IPS-18c (cell line): ENCODE data around the gene FKBP5.
"Not testable (repeated sequence)": the region's sequence is repeated elsewhere in the genome, so short reads cannot be mapped to it uniquely, and the experiment has no call there.

Source experiments
- H3K4me3 ChIP-seq: 2 replicates; pipeline ENCODE4 v1.7.0; 2013; ENCODE audit warnings: low read depth, mild to moderate bottlenecking, low read length, moderate library complexity; ENCODE audit not compliant: insufficient read depth
- H3K9me3 ChIP-seq: one replicate; pipeline ENCODE4 v1.6.1; 2013; ENCODE audit warnings: mild to moderate bottlenecking, low read length, moderate library complexity; ENCODE audit not compliant: control insufficient read depth, insufficient read depth

FKBP5 gene

DNA sequence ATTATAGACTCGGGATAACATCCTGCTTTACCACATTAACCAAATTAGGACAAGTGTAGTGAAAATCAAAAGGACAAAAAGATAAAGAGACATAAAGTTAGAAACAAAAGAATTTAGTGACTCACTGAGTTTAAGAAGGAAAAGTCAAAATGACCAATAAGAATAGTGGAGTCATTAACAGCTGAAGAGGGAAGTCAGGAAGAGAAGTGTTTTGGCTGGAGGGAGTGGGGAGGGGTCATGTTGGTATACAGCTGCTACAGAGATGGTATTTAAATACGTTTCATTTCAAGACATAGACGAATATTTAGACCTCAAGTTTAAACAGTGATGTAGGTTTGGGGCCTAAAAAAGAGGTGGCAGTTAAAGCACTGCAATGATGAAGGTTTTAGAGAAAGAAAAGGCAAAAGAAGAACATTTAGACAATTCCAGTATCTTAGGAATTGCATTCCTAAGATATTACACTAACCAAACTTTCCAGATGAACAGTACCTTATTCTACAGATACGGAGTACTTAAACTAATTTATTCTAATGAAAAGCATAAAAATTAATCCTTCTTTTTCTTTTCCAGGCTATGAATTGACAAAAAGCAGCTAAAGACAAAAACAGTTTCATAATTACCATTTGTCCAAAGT lies 10.6 kb downstream of the FKBP5 start:
- H3K9me3 ChIP-seq, result no peaks in the 10 kb centered on the region
- H3K4me3 ChIP-seq, result no peak overlapping the region

- Histone ChIP-seq H3K4me3 (no peak overlapping the region), H3K9me3 (no peaks in the 10 kb centered on the region)
Measured at GRCh38 chr6:35677456-35677855, 11.3 kb downstream of the FKBP5 start.

GRCh38 chr6:35675871-35676459 lies 12.8 kb downstream of the FKBP5 start:
- no peak overlapping the region for H3K4me3 ChIP-seq
- no peaks in the 10 kb centered on the region for H3K9me3 ChIP-seq

GRCh38 chr6:35674594-35674993 lies 14.1 kb downstream of the FKBP5 start:
- H3K4me3 ChIP-seq, result no peak overlapping the region
- no peaks in the 10 kb centered on the region for H3K9me3 ChIP-seq

DNA sequence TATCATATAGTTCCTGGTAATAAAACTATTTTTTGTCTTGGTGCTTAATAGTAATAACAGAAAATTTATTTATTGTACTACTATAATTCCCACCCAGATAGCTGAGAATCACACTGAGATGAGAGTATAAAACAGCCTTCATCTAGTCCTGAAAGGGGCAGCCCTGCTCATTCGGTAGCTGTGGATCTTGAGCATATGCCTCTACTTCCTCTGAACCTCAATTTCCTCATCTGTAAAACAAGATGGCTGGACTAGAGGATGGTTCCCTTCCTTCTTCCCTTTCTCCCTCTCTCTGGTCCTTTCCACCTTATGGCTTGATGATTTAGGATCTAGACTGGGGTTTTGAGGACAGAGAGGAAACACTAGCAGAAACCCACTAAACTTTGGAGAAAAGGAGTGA lies 15.0 kb downstream of the FKBP5 start:
- no peaks in the 10 kb centered on the region for H3K9me3 ChIP-seq
- no peak overlapping the region for H3K4me3 ChIP-seq

DNA sequence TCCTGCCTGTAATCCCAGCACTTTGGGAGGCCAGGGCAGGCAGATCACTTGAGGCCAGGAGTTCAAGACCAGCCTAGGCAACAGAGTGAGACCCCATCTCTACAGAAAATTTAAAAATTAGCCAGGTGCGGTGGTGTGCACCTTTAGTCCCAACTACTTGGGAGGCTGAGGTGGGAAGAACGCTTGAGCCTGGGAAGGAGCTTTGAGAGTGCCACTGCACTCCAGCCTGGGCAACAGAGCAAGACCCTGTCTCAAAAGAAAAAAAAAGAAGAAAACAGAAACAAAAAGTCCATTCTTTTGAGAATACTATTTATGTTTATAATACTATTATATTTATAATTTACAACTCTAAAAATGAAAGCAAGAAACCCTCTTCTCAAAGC lies 15.4 kb downstream of the FKBP5 start:
- H3K9me3 ChIP-seq, H3K4me3 ChIP-seq: not testable (repeated sequence)

DNA sequence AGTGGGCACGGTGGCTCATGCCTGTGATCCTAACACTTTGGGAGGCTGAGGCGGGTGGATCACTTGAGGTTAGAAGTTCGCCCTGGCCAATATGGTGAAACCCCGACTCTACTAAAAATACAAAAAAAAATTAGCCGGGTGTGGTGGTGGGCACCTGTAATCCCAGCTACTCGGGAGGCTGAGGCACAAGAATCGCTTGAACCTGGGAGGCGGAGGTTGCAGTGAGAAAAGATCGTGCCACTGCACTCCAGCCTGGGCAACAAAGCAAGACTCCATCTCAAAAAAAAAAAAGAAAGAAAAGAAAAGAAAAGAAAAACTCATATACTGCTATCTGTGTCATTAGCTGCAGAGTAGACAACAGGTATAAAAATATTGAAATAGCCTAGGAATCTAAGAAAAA lies 18.3 kb downstream of the FKBP5 start:
- H3K4me3 ChIP-seq, H3K9me3 ChIP-seq: not testable (repeated sequence)

- H3K4me3 ChIP-seq, result no peak overlapping the region
- H3K9me3 ChIP-seq, result no peaks in the 10 kb centered on the region
Measured at GRCh38 chr6:35669451-35670045, 19.2 kb downstream of the FKBP5 start.

DNA sequence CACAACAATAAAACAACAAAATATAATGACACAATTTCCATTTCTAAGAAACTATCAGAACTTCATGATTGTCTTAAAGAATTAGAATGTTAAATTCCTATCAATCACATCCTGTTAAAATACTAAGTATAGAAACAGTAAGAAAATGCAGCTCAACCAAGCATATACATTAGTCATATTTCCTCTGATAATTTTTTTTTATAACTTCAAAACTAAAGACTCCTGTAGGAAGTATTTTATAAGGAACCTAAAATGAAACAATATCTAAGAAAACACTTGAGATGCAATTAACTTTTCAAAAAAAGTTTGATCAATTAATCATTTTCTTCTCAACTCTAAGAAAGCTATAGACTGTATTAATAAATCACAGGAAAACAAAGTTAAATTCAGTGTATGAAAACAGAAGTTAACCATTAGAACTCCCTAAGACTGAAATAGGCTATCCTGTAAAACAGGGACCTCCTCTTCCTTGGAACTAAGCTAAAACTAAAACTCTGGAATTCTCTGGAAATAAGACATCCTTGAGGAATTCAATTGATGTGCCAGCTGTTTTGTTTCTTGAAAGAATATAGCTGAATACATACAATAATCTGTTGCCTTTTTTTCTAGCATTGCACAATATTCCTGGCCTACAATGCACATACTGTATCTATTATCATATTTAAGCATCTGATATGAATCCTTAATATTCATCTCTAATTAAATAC lies 19.8 kb downstream of the FKBP5 start:
- Histone ChIP-seq H3K4me3 (no peak overlapping the region), H3K9me3 (no peaks in the 10 kb centered on the region)

- H3K4me3 ChIP-seq, result no peak overlapping the region
- H3K9me3 ChIP-seq, result no peaks in the 10 kb centered on the region
Measured at GRCh38 chr6:35668096-35668495, 20.6 kb downstream of the FKBP5 start.

DNA sequence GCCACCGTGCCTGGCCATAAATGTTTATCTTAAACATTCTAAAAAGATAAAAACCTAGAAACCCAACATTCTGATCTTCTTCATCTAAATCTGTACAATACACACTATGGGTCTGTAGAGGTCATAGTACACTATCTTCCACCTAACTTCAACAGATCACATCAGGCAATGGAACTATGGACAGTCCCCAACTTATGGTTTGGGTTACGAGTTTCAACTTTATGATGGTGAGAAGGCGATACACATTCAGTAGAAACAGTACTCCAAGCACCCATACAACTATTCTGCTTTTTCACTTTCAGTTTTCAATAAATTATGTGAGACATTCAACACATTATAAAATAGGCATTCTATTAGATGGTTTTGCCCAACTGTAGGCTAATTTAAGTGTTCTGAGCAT lies 23.1 kb downstream of the FKBP5 start:
- H3K4me3 ChIP-seq, result no peak overlapping the region
- no peaks in the 10 kb centered on the region for H3K9me3 ChIP-seq

GRCh38 chr6:35664945-35665344 lies 23.8 kb downstream of the FKBP5 start:
- Histone ChIP-seq H3K9me3 (no peaks in the 10 kb centered on the region), H3K4me3 (no peak overlapping the region)

DNA sequence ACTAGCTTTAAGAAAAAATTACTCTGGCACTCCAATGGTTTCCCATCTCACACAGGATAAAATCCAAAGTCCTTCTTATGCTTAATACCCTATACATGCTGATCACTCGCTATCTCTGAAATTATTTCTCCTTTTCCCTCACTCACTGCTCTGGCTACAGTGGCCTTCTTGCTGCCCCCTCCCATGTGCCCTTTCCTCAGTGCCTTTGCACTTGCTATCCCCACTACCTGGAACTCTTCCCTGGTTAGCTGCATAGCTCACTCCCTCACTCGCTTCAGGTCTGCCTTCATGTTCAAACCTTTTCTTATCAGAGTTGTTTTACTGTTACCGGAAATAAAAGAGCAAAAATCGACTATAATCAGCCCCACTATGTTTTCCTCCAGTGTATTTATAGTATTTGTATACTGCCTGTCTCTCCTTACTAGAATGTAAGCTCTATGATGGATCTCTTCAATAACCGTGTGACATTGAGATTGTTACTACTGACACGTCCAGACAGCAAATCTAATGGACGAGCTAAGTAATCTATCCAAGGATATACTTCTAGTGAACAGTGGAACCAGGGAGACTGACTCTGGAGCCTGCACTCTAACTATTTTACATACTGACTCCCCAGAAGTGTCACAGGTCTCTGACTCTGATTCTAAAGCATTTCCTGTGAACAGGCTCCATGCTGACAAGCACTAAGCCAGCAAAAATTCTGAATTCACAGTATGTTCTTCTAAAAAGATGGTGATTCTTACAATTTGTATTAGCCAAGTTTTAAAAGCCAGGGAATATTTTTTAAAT lies 25.1 kb downstream of the FKBP5 start:
- H3K4me3 ChIP-seq, result no peak overlapping the region

GRCh38 chr6:35662999-35663398 lies 25.7 kb downstream of the FKBP5 start:
- no peaks in the 10 kb centered on the region for H3K9me3 ChIP-seq

More for the DNA sequence above, 25.1 kb downstream of the FKBP5 start:
- no peaks in the 10 kb centered on the region for H3K9me3 ChIP-seq

GRCh38 chr6:35654883-35655282 lies 33.8 kb downstream of the FKBP5 start:
- no peaks in the 10 kb centered on the region for H3K9me3 ChIP-seq
- H3K4me3 ChIP-seq, result no peak overlapping the region

More at GRCh38 chr6:35662999-35663398, 25.7 kb downstream of the FKBP5 start:
- no peak overlapping the region for H3K4me3 ChIP-seq

DNA sequence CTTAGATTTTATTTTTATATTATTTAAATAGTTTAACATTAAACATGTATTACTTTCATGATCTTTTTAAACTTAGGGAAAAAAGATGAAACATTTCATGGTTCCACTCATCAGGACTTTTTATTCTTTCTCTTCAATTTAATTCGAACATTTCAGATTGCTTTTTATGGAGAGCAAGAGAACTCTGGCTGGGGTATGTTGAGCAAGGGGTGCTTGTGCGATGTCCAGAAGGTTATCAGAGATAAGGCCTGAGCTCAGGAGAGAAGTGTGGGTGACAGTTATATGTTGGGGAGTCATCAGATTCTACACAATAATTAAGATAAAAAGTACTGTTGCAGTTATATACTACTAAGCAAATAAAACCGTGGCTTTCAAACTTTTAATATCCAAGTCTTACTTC lies 37.5 kb downstream of the FKBP5 start:
- Histone ChIP-seq H3K4me3 (no peak overlapping the region), H3K9me3 (no peaks in the 10 kb centered on the region)

DNA sequence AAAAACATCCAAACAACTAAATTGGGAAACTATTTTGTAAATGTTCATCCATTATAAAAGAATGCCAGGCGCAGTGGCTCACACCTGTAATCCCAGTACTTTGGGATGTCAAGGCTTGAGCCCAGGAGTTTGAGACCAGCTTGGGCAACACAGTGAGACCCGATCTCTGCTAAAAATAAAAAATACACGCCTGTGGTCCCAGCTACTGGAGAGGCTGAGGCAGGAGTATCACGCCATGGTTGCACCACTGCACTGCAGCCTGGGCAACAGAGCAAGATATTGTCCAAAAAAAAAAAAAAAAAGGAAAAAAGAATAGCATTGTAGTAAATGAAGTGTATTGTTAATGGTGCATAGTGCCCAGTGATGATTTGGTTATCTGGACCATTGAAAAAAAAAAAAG lies 38.7 kb downstream of the FKBP5 start:
- no peaks in the 10 kb centered on the region for H3K9me3 ChIP-seq
- no peak overlapping the region for H3K4me3 ChIP-seq
